ENCODE measurements around the gene MAP3K12.

MAP3K12 gene

DNA sequence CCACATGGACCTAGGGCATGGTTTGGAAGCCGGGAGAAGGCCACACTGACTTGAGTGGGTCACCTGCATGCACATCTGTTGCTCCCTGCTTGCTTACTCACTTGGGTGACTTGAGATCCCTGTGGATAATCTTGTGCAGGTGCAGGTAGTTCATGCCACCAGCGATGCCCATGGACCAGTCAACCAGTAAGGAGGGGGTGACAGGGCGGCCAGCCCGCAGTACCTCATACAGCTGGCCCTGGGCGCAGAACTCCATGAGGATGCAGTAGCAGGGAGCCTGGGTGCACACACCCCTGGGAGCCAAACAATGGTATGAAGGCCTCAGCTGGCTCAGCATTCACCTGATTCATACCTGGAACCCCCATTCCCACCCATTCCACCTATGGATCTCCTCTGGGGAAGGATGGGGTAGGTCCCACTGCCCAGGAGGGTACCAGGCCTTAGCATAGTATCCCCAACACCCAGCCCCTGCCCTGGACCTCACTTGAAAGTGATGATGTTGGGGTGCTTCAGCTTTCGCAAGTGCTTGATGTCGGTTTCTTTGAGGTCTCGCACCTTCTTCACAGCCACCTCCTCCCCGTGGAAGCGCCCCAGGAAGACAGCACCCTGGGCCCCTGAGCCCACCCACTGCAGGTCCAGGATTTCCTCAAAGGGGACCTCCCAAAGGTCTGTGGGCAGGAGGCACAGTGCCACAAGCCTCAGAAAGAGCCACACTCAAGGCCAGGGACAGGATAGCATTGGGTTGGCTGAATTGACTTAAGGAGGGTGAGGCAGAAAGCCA, 13.1 kb downstream of the MAP3K12 start:
- H3K27ac ChIP-seq: no peak overlapping the region; the same call in 1 of the 2 replicates
- TF ChIP-seq, protein P1, sequence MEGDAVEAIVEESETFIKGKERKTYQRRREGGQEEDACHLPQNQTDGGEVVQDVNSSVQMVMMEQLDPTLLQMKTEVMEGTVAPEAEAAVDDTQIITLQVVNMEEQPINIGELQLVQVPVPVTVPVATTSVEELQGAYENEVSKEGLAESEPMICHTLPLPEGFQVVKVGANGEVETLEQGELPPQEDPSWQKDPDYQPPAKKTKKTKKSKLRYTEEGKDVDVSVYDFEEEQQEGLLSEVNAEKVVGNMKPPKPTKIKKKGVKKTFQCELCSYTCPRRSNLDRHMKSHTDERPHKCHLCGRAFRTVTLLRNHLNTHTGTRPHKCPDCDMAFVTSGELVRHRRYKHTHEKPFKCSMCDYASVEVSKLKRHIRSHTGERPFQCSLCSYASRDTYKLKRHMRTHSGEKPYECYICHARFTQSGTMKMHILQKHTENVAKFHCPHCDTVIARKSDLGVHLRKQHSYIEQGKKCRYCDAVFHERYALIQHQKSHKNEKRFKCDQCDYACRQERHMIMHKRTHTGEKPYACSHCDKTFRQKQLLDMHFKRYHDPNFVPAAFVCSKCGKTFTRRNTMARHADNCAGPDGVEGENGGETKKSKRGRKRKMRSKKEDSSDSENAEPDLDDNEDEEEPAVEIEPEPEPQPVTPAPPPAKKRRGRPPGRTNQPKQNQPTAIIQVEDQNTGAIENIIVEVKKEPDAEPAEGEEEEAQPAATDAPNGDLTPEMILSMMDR (conservative IDR thresholded peaks at IDR 0.05): no peak

GRCh38 chr12:53484686-53485575, 14.3 kb downstream of the MAP3K12 start:
- H3K27ac ChIP-seq: peak overlapping the region; percentile 3; the same call in 1 of the 2 replicates
- TF ChIP-seq, protein P1 (conservative IDR thresholded peaks at IDR 0.05): no peak

DNA sequence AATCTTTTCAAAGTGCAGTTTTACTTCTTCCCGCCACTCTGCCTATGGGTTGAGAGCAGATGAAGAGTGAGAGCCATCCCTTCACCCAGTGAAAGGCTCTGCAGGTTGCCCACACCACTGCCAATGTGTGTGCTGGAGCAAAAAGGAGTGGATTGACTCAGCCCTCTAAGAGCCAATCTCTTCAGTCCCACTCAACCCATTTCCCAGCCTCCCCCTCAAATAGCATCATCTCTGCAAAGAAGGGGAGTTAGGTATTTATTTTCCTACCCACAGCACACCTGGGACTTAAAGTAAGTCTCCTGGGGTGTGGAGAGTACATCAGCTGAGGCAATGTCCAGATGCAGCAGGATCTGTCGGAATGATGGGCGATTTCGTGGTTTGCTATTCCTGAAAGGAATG, 15.3 kb downstream of the MAP3K12 start:
- peak overlapping the region; percentile 3; the same call in 1 of the 2 replicates for H3K27ac ChIP-seq
- TF ChIP-seq, protein P1 (conservative IDR thresholded peaks at IDR 0.05): no peak

GRCh38 chr12:53483225-53483978, 15.9 kb downstream of the MAP3K12 start:
- TF ChIP-seq, protein P1 (conservative IDR thresholded peaks at IDR 0.05): no peak
- H3K27ac ChIP-seq: peak overlapping the region; percentile 3; the same call in 1 of the 2 replicates

DNA sequence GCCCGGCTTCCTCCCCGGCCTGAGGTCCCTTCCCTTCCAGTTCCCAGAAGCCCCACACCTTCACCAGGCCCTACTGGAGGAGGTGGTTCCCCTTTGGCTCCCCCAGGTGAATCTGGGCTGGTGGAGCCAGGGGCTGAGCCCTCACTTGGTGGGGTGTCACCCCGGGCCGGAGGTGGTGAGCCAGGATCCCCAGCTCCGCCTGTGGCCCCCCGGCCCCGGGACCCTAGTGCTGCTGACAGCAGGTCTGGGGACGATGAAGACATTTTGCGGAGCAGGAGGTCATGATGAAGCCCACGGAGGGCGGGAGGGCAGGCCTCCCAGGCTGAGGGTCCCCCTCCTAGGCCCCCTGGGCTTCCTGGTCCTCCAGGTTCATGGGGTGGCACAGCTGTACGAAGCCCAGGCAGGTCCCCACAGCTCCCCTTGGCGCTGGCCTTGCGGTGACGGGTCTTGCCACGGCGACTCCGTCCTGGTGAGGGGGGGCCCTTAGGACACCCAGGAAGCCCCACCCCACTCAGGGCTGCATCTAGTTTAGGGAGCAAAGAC, 16.6 kb downstream of the MAP3K12 start:
- peak overlapping the region; percentile 3; the same call in 1 of the 2 replicates for H3K27ac ChIP-seq
- TF ChIP-seq, protein P1 (conservative IDR thresholded peaks at IDR 0.05): no peak

- H3K27ac ChIP-seq: peak overlapping the region; percentile 3; the same call in 1 of the 2 replicates
- TF ChIP-seq, protein P1 (conservative IDR thresholded peaks at IDR 0.05): no peak
Observed at GRCh38 chr12:53481939-53482586, 17.2 kb downstream of the MAP3K12 start.

- H3K27ac ChIP-seq: peak overlapping the region; percentile 3; the same call in 1 of the 2 replicates
Observed at GRCh38 chr12:53481458-53481857, 17.8 kb downstream of the MAP3K12 start.
